H1 (cell line): ENCODE data around the gene TASP1. TPM values are rescaled to one million over a fixed set of nuclear protein-coding genes. Genes with fewer than 3 reads are reported as not detected.
A peak's percentile ranks its signal among the peaks of the same experiment; 100 is the strongest.

Source experiments
- CTCF ChIA-PET: fragments of 300-600 bp; sonication (Branson Sonifier 250); formaldehyde crosslinking; loops from one replicate; lab custom pipeline; 2021; ENCODE audit not compliant: partially characterized antibody; lab: Charles Lee
- POLR2A ChIA-PET: fragments of 300-600 bp; sonication (Branson Sonifier 250); formaldehyde crosslinking; loops from one replicate; lab custom pipeline; 2021; ENCODE audit warnings: inconsistent platforms; ENCODE audit not compliant: partially characterized antibody; lab: Charles Lee
- DNase-seq, 2 experiments: peaks; one replicate each; pipeline versions ENCODE4 v3.0.0 to v3.0.0-alpha.2; 2010 to 2022; ENCODE audit warnings: low spot score in 2 of 2, low read depth in 1 of 2, mixed read lengths in 1 of 2
- FAIRE-seq: peaks from 2 replicates; lab custom pipeline; 2011; peaks lifted over from hg19 to GRCh38; lab: Jason Lieb, UNC
- H2AFZ ChIP-seq: 2 replicates; pipeline ENCODE4 v1.8.1; 2012; ENCODE audit warnings: low read length, inconsistent platforms
- H2AK5ac ChIP-seq: 2 replicates; pipeline ENCODE4 v1.6.1; 2013; ENCODE audit warnings: low read depth, low read length
- H2BK120ac ChIP-seq: replicated peaks from 2 replicates; pipeline ENCODE3; 2013; ENCODE audit warnings: low read depth, low read length, inconsistent platforms
- H2BK12ac ChIP-seq: 2 replicates; pipeline ENCODE4 v1.6.1; 2013; ENCODE audit warnings: low read depth, low read length
- H2BK15ac ChIP-seq: 2 replicates; pipeline ENCODE4 v1.6.1; 2013; ENCODE audit warnings: low read length
- H2BK20ac ChIP-seq: 2 replicates; pipeline ENCODE4 v1.6.1; 2013; ENCODE audit warnings: low read length
- H2BK5ac ChIP-seq: 2 replicates; pipeline ENCODE4 v1.6.1; 2013; ENCODE audit warnings: low read depth, low read length
- H3K14ac ChIP-seq: 2 replicates; pipeline ENCODE4 v1.6.1; 2013; ENCODE audit warnings: inconsistent platforms; ENCODE audit not compliant: insufficient read length
- H3K18ac ChIP-seq: 2 replicates; pipeline ENCODE4 v1.6.1; 2013; ENCODE audit warnings: low read length; ENCODE audit errors: extremely low read depth
- H3K23ac ChIP-seq: 2 replicates; pipeline ENCODE4 v1.6.1; 2013; ENCODE audit warnings: inconsistent platforms; ENCODE audit not compliant: insufficient read length
- H3K23me2 ChIP-seq: 2 replicates; pipeline ENCODE4 v1.6.1; 2013; ENCODE audit warnings: low read depth, low read length
- H3K27ac ChIP-seq: 2 replicates; pipeline ENCODE4 v1.6.1; 2011; ENCODE audit warnings: low read depth, low read length, inconsistent platforms
- H3K27me3 ChIP-seq, 4 experiments: replicated peaks in 1 of 4; 1 replicate in 1 of 4; 2 replicates in 3 of 4; pipeline versions ENCODE4 v1.6.1 to v1.8.1; 2011 to 2013; ENCODE audit warnings: low read length in 3 of 4, mild to moderate bottlenecking in 3 of 4, inconsistent platforms in 2 of 4, mixed read lengths in 2 of 4, moderate library complexity in 1 of 4; ENCODE audit not compliant: control insufficient read depth in 3 of 4, insufficient read depth in 3 of 4; ENCODE audit errors: extremely low read depth in 1 of 4
- H3K36me3 ChIP-seq, 4 experiments: 2 replicates each; pipeline versions ENCODE4 v1.6.1 to v1.8.1; 2011 to 2013; ENCODE audit warnings: mild to moderate bottlenecking in 4 of 4, low read length in 3 of 4, moderate library complexity in 2 of 4, control low read depth in 1 of 4, inconsistent platforms in 1 of 4; ENCODE audit not compliant: insufficient read depth in 4 of 4, control insufficient read depth in 2 of 4
- H3K4ac ChIP-seq: replicated peaks from 2 replicates; pipeline ENCODE3; 2013; ENCODE audit warnings: low read length, low read depth, mixed read lengths, inconsistent platforms; ENCODE audit not compliant: insufficient read length
- H3K4me1 ChIP-seq, 4 experiments: replicated peaks in 1 of 4; 1 replicate in 1 of 4; 2 replicates in 3 of 4; pipeline versions ENCODE4 v1.6.1 to v1.8.1; 2011 to 2013; ENCODE audit warnings: low read length in 3 of 4, inconsistent platforms in 2 of 4, mixed read lengths in 1 of 4; ENCODE audit not compliant: insufficient read depth in 4 of 4, control insufficient read depth in 3 of 4
- H3K4me2 ChIP-seq, 2 experiments: 2 replicates each; pipeline versions ENCODE4 v1.6.1 to v1.8.1; 2011 to 2013; ENCODE audit warnings: low read depth in 2 of 2, low read length in 2 of 2, control low read depth in 1 of 2, inconsistent platforms in 1 of 2, mild to moderate bottlenecking in 1 of 2; ENCODE audit not compliant: insufficient read depth in 1 of 2
- H3K4me3 ChIP-seq, 4 experiments: fragments of 200-600, 300-600 bp in 1 of 4; sonication (generic), shearing (Covaris generic), sonication (Bioruptor Twin) in 1 of 4; 2 replicates each; pipeline versions ENCODE4 v1.5.1 to v1.8.1; 2011 to 2016; ENCODE audit warnings: low read length in 4 of 4, low read depth in 3 of 4, control low read depth in 2 of 4, inconsistent platforms in 2 of 4, mild to moderate bottlenecking in 2 of 4, mixed read lengths in 1 of 4, moderate library complexity in 1 of 4; ENCODE audit not compliant: insufficient read depth in 2 of 4; ENCODE audit errors: extremely low read depth in 1 of 4
- H3K56ac ChIP-seq: replicated peaks from 2 replicates; pipeline ENCODE3; 2013; ENCODE audit warnings: low read depth, mild to moderate bottlenecking, mixed read lengths, low read length, inconsistent platforms; ENCODE audit not compliant: insufficient read length
- H3K79me1 ChIP-seq: 2 replicates; pipeline ENCODE4 v1.6.1; 2013; ENCODE audit warnings: low read depth, low read length, control low read depth
- H3K79me2 ChIP-seq, 2 experiments: 2 replicates each; pipeline versions ENCODE4 v1.6.1 to v1.8.1; 2012 to 2013; ENCODE audit warnings: low read length in 2 of 2, mild to moderate bottlenecking in 2 of 2, inconsistent platforms in 1 of 2; ENCODE audit not compliant: insufficient read depth in 2 of 2, control insufficient read depth in 1 of 2
- H3K9ac ChIP-seq, 4 experiments: replicated peaks in 1 of 4; 1 replicate in 1 of 4; 2 replicates in 3 of 4; pipeline versions ENCODE4 v1.6.1 to v1.8.1; 2011 to 2013; ENCODE audit warnings: low read depth in 3 of 4, low read length in 3 of 4, control low read depth in 2 of 4, mild to moderate bottlenecking in 2 of 4, moderate library complexity in 2 of 4, inconsistent platforms in 1 of 4; ENCODE audit errors: extremely low read depth in 1 of 4
- H3K9me3 ChIP-seq, 2 experiments: 2 replicates each; pipeline versions ENCODE4 v1.6.1 to v1.8.1; 2012 to 2013; ENCODE audit warnings: mild to moderate bottlenecking in 2 of 2, moderate library complexity in 2 of 2, control low read depth in 1 of 2, inconsistent platforms in 1 of 2, low read depth in 1 of 2, low read length in 1 of 2, mixed read lengths in 1 of 2; ENCODE audit not compliant: insufficient read depth in 2 of 2
- H4K20me1 ChIP-seq, 2 experiments: replicated peaks in 1 of 2; 2 replicates each; pipeline versions ENCODE3 to v1.8.1; 2011 to 2013; ENCODE audit warnings: inconsistent platforms in 2 of 2, low read length in 2 of 2, mild to moderate bottlenecking in 1 of 2; ENCODE audit not compliant: insufficient read depth in 2 of 2, control insufficient read depth in 1 of 2
- H4K5ac ChIP-seq: 2 replicates; pipeline ENCODE4 v1.6.1; 2013; ENCODE audit warnings: low read length, low read depth, mixed read lengths, inconsistent platforms; ENCODE audit not compliant: insufficient read length
- H4K8ac ChIP-seq: 2 replicates; pipeline ENCODE4 v1.8.0; 2013; ENCODE audit warnings: mild to moderate bottlenecking, moderate library complexity, low read length, inconsistent platforms; ENCODE audit not compliant: insufficient read depth; ENCODE audit errors: extremely low read depth
- H4K91ac ChIP-seq: replicated peaks from 2 replicates; pipeline ENCODE3; 2013; ENCODE audit warnings: low read length, mixed read lengths, inconsistent platforms; ENCODE audit not compliant: insufficient read length
- BCL11A ChIP-seq, 2 experiments: IDR thresholded peaks; one replicate each; pipeline ENCODE4 v1.6.1; 2011; ENCODE audit warnings: low read depth in 2 of 2, low read length in 2 of 2, mild to moderate bottlenecking in 2 of 2
- BRCA1 ChIP-seq: IDR thresholded peaks from 2 replicates; pipeline ENCODE4 v1.6.1; 2012; ENCODE audit warnings: low read depth, low read length, improper control_type of control experiment
- CBX8 ChIP-seq: fragments of 300-800, 300-1000 bp; sonication (generic); IDR thresholded peaks from 2 replicates; pipeline ENCODE4 v1.7.1; 2016; ENCODE audit warnings: low read depth, low read length, borderline replicate concordance
- E2F6 ChIP-seq: IDR thresholded peaks from 2 replicates; pipeline ENCODE4 v1.6.1; 2012; ENCODE audit warnings: inconsistent platforms
- HDAC6 ChIP-seq: IDR thresholded peaks from one replicate; pipeline ENCODE4 v1.7.1; 2012; ENCODE audit warnings: low read depth, mild to moderate bottlenecking, inconsistent platforms, low read length, moderate library complexity
- JUN ChIP-seq: IDR thresholded peaks from 2 replicates; pipeline ENCODE4 v1.6.1; 2011; ENCODE audit warnings: low read depth, mild to moderate bottlenecking, improper control_type of control experiment, low read length
- RBBP5 ChIP-seq: IDR thresholded peaks from 2 replicates; pipeline ENCODE4 v1.7.1; 2012; ENCODE audit warnings: low read depth, mild to moderate bottlenecking, inconsistent platforms, low read length, moderate library complexity, borderline replicate concordance
- SIN3A ChIP-seq, 2 experiments: IDR thresholded peaks in 1 of 2; conservative IDR thresholded peaks in 1 of 2; 2 replicates each; pipeline ENCODE4 v1.6.1; 2011 to 2012; ENCODE audit warnings: low read length in 2 of 2, improper control_type of control experiment in 1 of 2, low read depth in 1 of 2, mild to moderate bottlenecking in 1 of 2
- SP1 ChIP-seq: IDR thresholded peaks from 2 replicates; pipeline ENCODE4 v1.6.1; 2011; ENCODE audit warnings: low read depth, low read length
- TAF7 ChIP-seq: optimal IDR thresholded peaks from 2 replicates; pipeline ENCODE3; 2011; ENCODE audit warnings: low read depth, mild to moderate bottlenecking, inconsistent platforms, low read length, moderate library complexity, borderline replicate concordance
- polyA plus RNA-seq, 7 experiments: library from polyadenylated mRNA; depleted of rRNA in 3 of 7; stranded (reverse) in 5 of 7; unstranded in 2 of 7; fragments of >200 nt in 5 of 7; fragments of 200-250 nt in 2 of 7; gene quantifications; 1 replicate in 5 of 7; 2 replicates in 1 of 7; 4 replicates in 1 of 7; pipeline versions ENCODE4 v1.2.1 to v1.2.3, GENCODE V29; 2011 to 2013; ENCODE audit warnings: missing spikeins in 2 of 7, mixed read lengths in 2 of 7
- total RNA-seq: library from RNA; stranded (reverse); fragmentation: NEBNext Ultra II Directional; extraction: Animal tissue kit (Norgen Biotek cat#: 25700); gene quantifications from 2 replicates; pipeline ENCODE4 v1.2.1, GENCODE V29; 2021
- TF ChIP-seq, protein P1 (sequence below): IDR thresholded peaks from 2 replicates; pipeline ENCODE4 v1.6.1; 2011; ENCODE audit warnings: low read depth, mild to moderate bottlenecking, low read length; ENCODE audit not compliant: insufficient read depth

Gene TASP1
- total and polyA plus RNA-seq, 2 of the 8 experiments (the other 6 are each of a cell fraction or from before 2014, with no cell fraction given), result 4.5 to 10.9 TPM

- Histone ChIP-seq H2AK5ac (0 out of 2 replicates have a peak overlapping the region, but pooled peaks have one; percentile 29), H3K4me1 (no peaks in the 10 kb centered on the region), H4K8ac (no peak overlapping the region), H3K4me3 (no peak overlapping the region), H3K14ac (no peak overlapping the region), H3K27ac (no peak overlapping the region), H2AFZ (no peak overlapping the region), H3K9me3 (no peaks in the 10 kb centered on the region; a peak in 1 of 4 replicates), H3K36me3 (no peaks in the 10 kb centered on the region), H3K23ac (no peak overlapping the region), H3K4me2 (no peak overlapping the region), H4K5ac (no peak overlapping the region), H2BK20ac (no peak overlapping the region), H3K18ac (no peak overlapping the region), H3K27me3 (no peaks in the 10 kb centered on the region), H2BK15ac (no peak overlapping the region), H3K9ac (no peak overlapping the region), H4K20me1 (no peaks in the 10 kb centered on the region), H3K23me2 (no peaks in the 10 kb centered on the region; the same call in 1 of the 2 replicates), H3K4ac (no peak overlapping the region), H3K56ac (no peak overlapping the region), H2BK5ac (no peak overlapping the region), H2BK120ac (no peak overlapping the region), H4K91ac (no peak overlapping the region), H2BK12ac (no peak overlapping the region), H3K79me1 (no peaks in the 10 kb centered on the region), H3K79me2 (no peaks in the 10 kb centered on the region)
- FAIRE-seq, result no peak
- TF ChIP-seq HDAC6, result no peak
- TF ChIP-seq JUN, result no peak
- no peak for TF ChIP-seq CBX8
- TF ChIP-seq BRCA1, result no peak
- TF ChIP-seq, protein P1, sequence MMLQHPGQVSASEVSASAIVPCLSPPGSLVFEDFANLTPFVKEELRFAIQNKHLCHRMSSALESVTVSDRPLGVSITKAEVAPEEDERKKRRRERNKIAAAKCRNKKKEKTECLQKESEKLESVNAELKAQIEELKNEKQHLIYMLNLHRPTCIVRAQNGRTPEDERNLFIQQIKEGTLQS, result no peak
- no peak for TF ChIP-seq BCL11A (IDR thresholded peaks at IDR 0.05; ENCODE audit: low read depth in 2 of 2, low read length in 2 of 2)
- TF ChIP-seq SIN3A (conservative IDR thresholded peaks at IDR 0.05 in 1 of 2, IDR thresholded peaks at IDR 0.05 in 1 of 2; ENCODE audit: low read depth in 1 of 2, low read length in 2 of 2), result no peak
- TF ChIP-seq E2F6, result no peak
- no peak for TF ChIP-seq SP1
- no peak for TF ChIP-seq TAF7
- no peak for TF ChIP-seq RBBP5
- ChIA-PET POLR2A (no interaction called here), CTCF (interaction anchor here (1.1 to 2.6 kb wide), 3 partner anchors 18 to 117 kb away, joined by 3 to 20 read pairs (median 6); no protein-coding TSS in a partner anchor)
- DNase-seq, result no peak
Measured at GRCh38 chr20:13441388-13441787, 197.3 kb downstream of the TASP1 start.
